ENCODE measurements around the gene SDC4.
"Not testable (repeated sequence)": the region's sequence is repeated elsewhere in the genome, so short reads cannot be mapped to it uniquely, and the experiment has no call there.

The SDC4 gene

GRCh38 chr20:45363611-45364492, 15.6 kb upstream of the SDC4 start:
- no peak for FAIRE-seq

GRCh38 chr20:45362804-45363610, 14.8 kb upstream of the SDC4 start, which contains the start of gene SYS1:
SYS1 (plus strand) TSS chr20:45363156; CDS start chr20:45363532, 376 bp downstream.
- FAIRE-seq = peak; percentile 36

GRCh38 chr20:45361793-45362192, 13.6 kb upstream of the SDC4 start:
- FAIRE-seq = no peak

- no peak for FAIRE-seq
Measured at GRCh38 chr20:45359406-45360148, 11.4 kb upstream of the SDC4 start.

GRCh38 chr20:45359069-45359405, 10.8 kb upstream of the SDC4 start:
- FAIRE-seq = no peak

- no peak for FAIRE-seq
Measured at GRCh38 chr20:45358282-45359068, 10.3 kb upstream of the SDC4 start.

- no peak for FAIRE-seq
Measured at GRCh38 chr20:45355209-45356084, 7.2 kb upstream of the SDC4 start.

- no peak for FAIRE-seq
Measured at GRCh38 chr20:45354423-45355208, 6.4 kb upstream of the SDC4 start.

GRCh38 chr20:45353746-45354145, 5.5 kb upstream of the SDC4 start:
- FAIRE-seq = no peak

- FAIRE-seq = no peak
Measured at GRCh38 chr20:45352729-45353128, 4.5 kb upstream of the SDC4 start.

GRCh38 chr20:45350795-45351194, 2.6 kb upstream of the SDC4 start:
- not testable (repeated sequence) for FAIRE-seq

- no peak for FAIRE-seq
Measured at GRCh38 chr20:45350217-45350616, 2.0 kb upstream of the SDC4 start.

- no peak for FAIRE-seq
Measured at GRCh38 chr20:45347297-45347935, 808 bp downstream of the SDC4 start.

GRCh38 chr20:45346851-45347250, 1.4 kb downstream of the SDC4 start:
- FAIRE-seq = no peak

GRCh38 chr20:45346291-45346718, 1.9 kb downstream of the SDC4 start:
- no peak for FAIRE-seq

- FAIRE-seq = no peak
Measured at GRCh38 chr20:45345104-45345936, 2.9 kb downstream of the SDC4 start.

- FAIRE-seq = no peak
Measured at GRCh38 chr20:45344168-45344860, 3.9 kb downstream of the SDC4 start.

GRCh38 chr20:45343532-45344167, 4.6 kb downstream of the SDC4 start:
- FAIRE-seq = no peak
